Measurements from ENCODE around the gene DSCAML1.

DNA sequence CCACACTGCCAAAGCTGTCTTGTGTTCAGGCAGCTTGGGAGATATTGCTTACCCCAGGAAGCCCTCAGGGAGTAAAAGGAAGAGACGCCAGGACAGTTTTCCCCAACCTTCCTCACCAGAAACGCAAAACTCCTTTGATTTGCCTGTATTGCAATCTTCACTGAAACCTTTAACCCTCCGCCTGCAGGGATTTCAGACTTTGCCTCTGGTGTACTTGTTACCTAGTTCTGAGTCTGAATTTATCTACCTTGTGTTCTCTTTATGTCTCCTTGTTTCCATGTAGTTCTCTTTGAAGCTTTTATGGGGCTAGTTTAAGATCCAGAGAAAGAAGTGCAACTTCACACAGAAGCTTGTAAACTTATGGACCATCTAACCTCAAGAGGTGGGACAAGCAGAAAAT is 154.2 kb downstream of the DSCAML1 start:
- TF ChIP-seq POLR2AphosphoS5 (IDR thresholded peaks at IDR 0.05; ENCODE audit: low read depth, low read length) (no peak), TAF1 (IDR thresholded peaks at IDR 0.05; ENCODE audit: low read depth, low read length) (no peak), POLR2A (IDR thresholded peaks at IDR 0.05; ENCODE audit: low read depth, low read length) (no peak)

Measured in GM12891 (cell line).